Large intestine (tissue), 12 donors: Measurements from ENCODE around the gene PSMC1. TPM values are rescaled to one million over a fixed set of nuclear protein-coding genes. Genes with fewer than 3 reads are reported as not detected.
"Not testable (repeated sequence)": the region's sequence is repeated elsewhere in the genome, so short reads cannot be mapped to it uniquely, and the experiment has no call there.

ENCODE experiments used
- DNase-seq, 2 donors: peaks; one replicate each; pipeline versions ENCODE4 v3.0.0 to v3.0.0-alpha.2; 2013
- H3K27ac ChIP-seq: one replicate; pipeline ENCODE4 v1.5.1; 2013; ENCODE audit warnings: low read length
- H3K27me3 ChIP-seq: 2 replicates; pipeline ENCODE4 v1.6.1; 2013; ENCODE audit warnings: low read length; ENCODE audit not compliant: control insufficient read depth, insufficient read depth
- H3K36me3 ChIP-seq: 2 replicates; pipeline ENCODE4 v1.6.1; 2013; ENCODE audit warnings: low read length; ENCODE audit not compliant: control insufficient read depth, insufficient read depth
- H3K4me1 ChIP-seq: one replicate; pipeline ENCODE4 v1.6.1; 2013; ENCODE audit warnings: low read length; ENCODE audit not compliant: control insufficient read depth, insufficient read depth
- H3K4me3 ChIP-seq: one replicate; pipeline ENCODE4 v1.5.1; 2013; ENCODE audit warnings: low read length
- H3K9me3 ChIP-seq: one replicate; pipeline ENCODE4 v1.6.1; 2013; ENCODE audit warnings: mild to moderate bottlenecking, low read depth, low read length, moderate library complexity; ENCODE audit not compliant: control insufficient read depth
- WGBS: methylation state at CpG from one replicate; pipeline ENCODE4 v1.1.5; 2013; ENCODE audit warnings: low lambda C conversion rate; ENCODE audit not compliant: insufficient coverage; 5-methylcytosine and 5-hydroxymethylcytosine counted together
- long read RNA-seq, 11 donors: transcript quantifications; one replicate each; lab custom pipeline, GENCODE V29; 2026
- polyA plus RNA-seq: library from polyadenylated mRNA; unstranded; fragments of 120-200 nt; gene quantifications from one replicate; pipeline ENCODE4 v1.2.1, GENCODE V29; 2013

Gene PSMC1
- polyA plus RNA-seq = 135 TPM
- long read RNA-seq, donor 1, full-length matches to known transcripts = 23 of 37 reads
- long read RNA-seq, donor 1, partial matches to known transcripts = 14 of 37 reads
- long read RNA-seq, donor 1, other reads (novel, unspliced or antisense) = 0 of 37 reads
- long read RNA-seq, donor 2, full-length matches to known transcripts = 37 of 81 reads
- long read RNA-seq, donor 2, partial matches to known transcripts = 44 of 81 reads
- long read RNA-seq, donor 2, other reads (novel, unspliced or antisense) = 0 of 81 reads
- long read RNA-seq, donor 3 = 0 reads
- long read RNA-seq, donor 4, full-length matches to known transcripts = 2 of 2 reads
- long read RNA-seq, donor 4, partial matches to known transcripts = 0 of 2 reads
- long read RNA-seq, donor 4, other reads (novel, unspliced or antisense) = 0 of 2 reads
- long read RNA-seq, donor 5, full-length matches to known transcripts = 16 of 16 reads
- long read RNA-seq, donor 5, partial matches to known transcripts = 0 of 16 reads
- long read RNA-seq, donor 5, other reads (novel, unspliced or antisense) = 0 of 16 reads
- long read RNA-seq, donor 6, full-length matches to known transcripts = 25 of 61 reads
- long read RNA-seq, donor 6, partial matches to known transcripts = 36 of 61 reads
- long read RNA-seq, donor 6, other reads (novel, unspliced or antisense) = 0 of 61 reads
- long read RNA-seq, donor 7, full-length matches to known transcripts = 19 of 34 reads
- long read RNA-seq, donor 7, partial matches to known transcripts = 15 of 34 reads
- long read RNA-seq, donor 7, other reads (novel, unspliced or antisense) = 0 of 34 reads
- long read RNA-seq, donor 8, full-length matches to known transcripts = 25 of 76 reads
- long read RNA-seq, donor 8, partial matches to known transcripts = 51 of 76 reads
- long read RNA-seq, donor 8, other reads (novel, unspliced or antisense) = 0 of 76 reads
- long read RNA-seq, donor 9, full-length matches to known transcripts = 26 of 60 reads
- long read RNA-seq, donor 9, partial matches to known transcripts = 34 of 60 reads
- long read RNA-seq, donor 9, other reads (novel, unspliced or antisense) = 0 of 60 reads
- long read RNA-seq, donor 10, full-length matches to known transcripts = 28 of 53 reads
- long read RNA-seq, donor 10, partial matches to known transcripts = 25 of 53 reads
- long read RNA-seq, donor 10, other reads (novel, unspliced or antisense) = 0 of 53 reads
- long read RNA-seq, donor 11, full-length matches to known transcripts = 20 of 41 reads
- long read RNA-seq, donor 11, partial matches to known transcripts = 21 of 41 reads
- long read RNA-seq, donor 11, other reads (novel, unspliced or antisense) = 0 of 41 reads

DNA sequence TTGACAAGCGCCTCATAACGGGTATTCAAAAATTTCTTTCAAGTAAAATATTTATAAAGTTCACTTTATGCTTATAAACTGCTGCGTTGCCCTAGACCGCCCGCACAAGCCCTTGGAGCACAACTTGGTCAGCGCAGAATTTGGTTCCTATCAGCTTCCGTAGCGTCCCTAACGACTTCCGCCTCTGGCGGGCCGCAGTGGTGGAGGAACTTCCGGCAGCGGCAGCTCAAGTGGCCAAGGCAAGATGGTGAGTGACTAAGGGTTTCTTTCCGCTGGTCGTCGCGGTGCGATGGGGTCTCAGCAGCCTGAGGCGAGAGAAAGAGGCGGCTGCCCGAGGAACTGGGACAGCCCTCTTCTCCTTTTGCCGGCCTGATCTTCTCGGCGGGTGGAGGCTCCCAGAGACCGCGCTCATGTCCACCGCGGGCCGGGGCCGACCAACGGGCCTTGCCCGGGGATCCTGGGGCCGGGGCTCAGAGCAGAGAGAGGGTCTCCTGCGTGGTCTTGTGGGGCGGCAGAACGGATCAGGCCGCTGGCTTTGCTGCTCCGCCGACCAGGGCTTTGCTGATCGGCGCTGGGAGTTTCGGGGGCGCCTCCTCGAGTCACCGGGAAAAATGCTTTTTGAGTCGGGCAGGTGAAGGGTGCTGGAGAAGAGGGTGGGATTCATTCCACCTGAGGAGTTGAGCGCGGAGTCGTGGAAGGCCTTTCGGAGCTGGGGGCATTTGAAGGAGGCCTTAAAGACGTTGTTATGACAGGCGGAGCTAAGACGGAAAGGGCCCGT lies at the start of gene PSMC1:
Gene PSMC1, plus strand, starts transcription at position 200 of the 778 bp plus-strand sequence. Its CDS starts 45 bp downstream, at position 245.
- DNase-seq = peak; percentile 85 to 92
- Histone ChIP-seq H3K36me3 (peaks cover 12% of the 10 kb centered on the region), H3K27me3 (peaks cover 16% of the 10 kb centered on the region), H3K4me1 (peaks cover 5% of the 10 kb centered on the region), H3K27ac (peak within 1 kb of the TSS; percentile 19), H3K4me3 (peak within 1 kb of the TSS; percentile 96), H3K9me3 (no peaks in the 10 kb centered on the region)
- 0% methylated on average over 2 of the region's 55 CpGs for WGBS

DNA sequence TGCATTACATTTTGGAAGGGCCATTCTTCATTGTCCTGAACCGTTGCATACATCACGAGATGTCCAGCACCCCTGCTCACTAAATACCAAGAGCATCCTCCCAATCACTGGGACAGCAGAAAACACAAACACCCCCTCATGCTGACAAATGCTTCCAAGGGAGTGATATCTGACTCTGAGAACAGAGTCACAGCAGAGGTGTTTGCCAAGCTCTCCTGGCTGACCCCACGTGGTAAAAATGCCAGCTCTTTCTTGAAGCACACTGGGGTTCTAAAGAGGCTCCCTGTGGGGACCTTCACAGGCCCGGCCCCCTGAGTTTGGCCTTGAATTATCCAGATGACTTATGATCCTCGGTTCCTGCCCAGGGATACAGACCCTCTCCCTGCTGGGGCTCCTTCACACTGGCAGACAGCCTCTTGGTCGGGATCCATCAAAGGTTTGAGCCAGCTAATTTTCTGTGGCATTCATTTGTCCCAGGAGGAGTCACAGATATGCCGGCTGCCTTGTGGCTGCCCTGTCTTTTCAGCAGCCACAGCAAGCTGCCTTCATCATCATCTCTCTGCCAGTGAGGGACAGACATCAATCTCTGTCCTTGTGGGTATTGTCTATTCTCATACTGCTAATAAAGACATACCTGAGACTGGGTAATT lies 43.1 kb upstream of the PSMC1 start:
- DNase-seq = no peak
- H3K4me1 ChIP-seq = no peaks in the 10 kb centered on the region
- no peak overlapping the region for H3K4me3 ChIP-seq
- no peaks in the 10 kb centered on the region for H3K9me3 ChIP-seq
- no peak overlapping the region for H3K27ac ChIP-seq
- H3K27me3 ChIP-seq = no peaks in the 10 kb centered on the region
- H3K36me3 ChIP-seq = no peaks in the 10 kb centered on the region
- WGBS = no CpG with 5 or more reads among the region's 7 CpGs

DNA sequence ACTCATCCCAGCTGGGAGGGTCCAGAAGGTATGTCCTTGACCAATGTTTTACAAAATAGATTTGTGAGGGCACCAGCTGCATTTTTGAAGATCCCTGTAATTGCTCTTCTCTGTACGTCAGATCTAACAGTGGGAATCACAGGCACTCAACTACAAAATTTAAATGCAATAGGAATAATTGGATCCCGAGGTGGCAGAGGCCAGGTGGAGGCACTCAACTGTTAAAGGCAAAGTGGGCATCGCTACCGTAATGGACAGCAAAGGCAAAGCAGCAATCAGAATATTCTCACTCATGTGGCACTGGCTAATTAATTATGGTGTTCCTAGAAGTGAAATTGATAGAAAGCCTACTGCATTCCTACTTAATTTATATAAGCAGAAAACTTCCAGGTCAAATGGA lies 27.9 kb upstream of the PSMC1 start:
- DNase-seq = no peak
- Histone ChIP-seq H3K27me3 (no peaks in the 10 kb centered on the region), H3K27ac (no peak overlapping the region), H3K36me3 (no peaks in the 10 kb centered on the region), H3K4me3 (no peak overlapping the region), H3K4me1 (no peaks in the 10 kb centered on the region), H3K9me3 (no peaks in the 10 kb centered on the region)
- WGBS = 87% methylated on average over 3 of the region's 4 CpGs

DNA sequence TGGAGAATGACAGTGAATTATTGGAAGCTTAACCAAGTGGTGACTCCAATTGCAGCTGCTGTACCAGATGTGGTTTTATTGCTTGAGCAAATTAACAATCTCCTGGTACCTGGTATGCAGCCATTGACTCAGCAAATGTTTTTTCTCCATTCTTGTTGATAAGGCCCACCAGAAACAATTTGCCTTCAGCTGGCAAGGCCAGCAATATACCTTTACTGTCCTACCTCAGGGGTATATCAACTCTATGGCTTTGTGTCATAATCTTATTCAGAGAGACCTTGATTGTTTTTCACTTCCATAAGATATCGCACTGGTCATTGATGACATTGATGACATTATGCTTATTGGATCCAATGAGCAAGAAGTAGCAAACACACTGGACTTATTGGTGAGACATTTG lies 26.4 kb upstream of the PSMC1 start:
- H3K4me3 ChIP-seq, H3K9me3 ChIP-seq, H3K27ac ChIP-seq, DNase-seq, H3K36me3 ChIP-seq, H3K4me1 ChIP-seq, H3K27me3 ChIP-seq: not testable (repeated sequence)
- WGBS = 100% methylated on average over 1 of the region's 1 CpG

- H3K4me1 ChIP-seq = no peaks in the 10 kb centered on the region
- DNase-seq = peak; percentile 22 to 49
- peaks cover 8% of the 10 kb centered on the region for H3K9me3 ChIP-seq
- WGBS = no CpG with 5 or more reads among the region's 25 CpGs
- H3K36me3 ChIP-seq = no peaks in the 10 kb centered on the region
- H3K4me3 ChIP-seq = no peak overlapping the region
- H3K27me3 ChIP-seq = peaks cover 8% of the 10 kb centered on the region
- no peak overlapping the region for H3K27ac ChIP-seq
These were observed 21.0 kb upstream of the PSMC1 start for GRCh38 chr14:90235179-90235976.

DNA sequence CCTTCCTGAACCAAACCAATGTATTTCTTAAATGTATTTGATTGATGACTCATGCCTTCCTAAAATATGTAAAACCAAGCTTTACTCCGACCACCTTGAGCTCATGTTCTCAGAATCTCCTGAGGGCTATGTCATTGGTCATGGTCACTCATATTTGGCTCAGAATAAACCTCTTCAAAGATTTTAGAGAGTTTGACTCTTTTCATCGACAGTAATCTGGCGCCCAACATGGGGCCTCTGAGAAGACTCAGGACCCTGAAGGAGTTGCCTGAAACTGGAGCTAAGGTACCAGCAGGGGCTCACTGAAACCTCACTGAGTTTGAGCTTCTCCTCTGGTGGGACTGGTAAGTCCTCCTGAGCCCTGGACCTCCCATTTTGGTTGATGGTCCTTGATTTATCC lies 17.2 kb upstream of the PSMC1 start:
- Histone ChIP-seq H3K4me1 (no peaks in the 10 kb centered on the region), H3K27me3 (peaks cover 7% of the 10 kb centered on the region), H3K27ac (no peak overlapping the region), H3K4me3 (no peak overlapping the region), H3K36me3 (no peaks in the 10 kb centered on the region), H3K9me3 (peaks cover 8% of the 10 kb centered on the region)
- no CpG with 5 or more reads among the region's 3 CpGs for whole genome bisulfite sequencing
- DNase-seq = no peak

GRCh38 chr14:90242444-90242843 lies 13.9 kb upstream of the PSMC1 start:
- no peaks in the 10 kb centered on the region for H3K27me3 ChIP-seq
- H3K4me3 ChIP-seq = no peak overlapping the region
- H3K4me1 ChIP-seq = no peaks in the 10 kb centered on the region
- no peaks in the 10 kb centered on the region for H3K36me3 ChIP-seq
- peaks cover 7% of the 10 kb centered on the region for H3K9me3 ChIP-seq
- H3K27ac ChIP-seq = no peak overlapping the region
- DNase-seq = no peak

- H3K27me3 ChIP-seq = peaks cover under 1% of the 10 kb centered on the region
- no peak overlapping the region for H3K4me3 ChIP-seq
- H3K27ac ChIP-seq = no peak overlapping the region
- 67% methylated on average over 1 of the region's 4 CpGs for WGBS
- no peaks in the 10 kb centered on the region for H3K36me3 ChIP-seq
- DNase-seq = no peak
- H3K4me1 ChIP-seq = no peaks in the 10 kb centered on the region
- no peaks in the 10 kb centered on the region for H3K9me3 ChIP-seq
These were observed 9.4 kb upstream of the PSMC1 start for GRCh38 chr14:90246936-90247335.

DNA sequence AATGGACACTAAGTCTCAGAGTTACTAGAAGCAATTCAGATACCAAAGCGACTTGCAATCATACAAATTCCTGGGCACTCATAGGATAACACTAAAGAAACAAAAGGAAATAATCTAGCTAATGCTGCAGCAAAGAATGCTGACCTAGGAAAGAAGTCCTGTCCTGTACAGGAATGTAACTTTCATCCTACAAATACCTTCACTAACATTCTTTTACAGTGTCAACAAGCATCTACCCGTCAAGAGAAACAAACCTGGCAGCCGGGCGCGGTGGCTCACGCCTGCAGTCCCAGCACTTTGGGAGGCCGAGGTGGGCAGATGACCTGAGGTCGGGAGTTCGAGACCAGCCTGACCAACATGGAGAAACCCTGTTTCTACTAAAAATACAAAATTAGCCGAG lies 8.9 kb upstream of the PSMC1 start:
- not testable (repeated sequence) for DNase-seq, H3K36me3 ChIP-seq, H3K27ac ChIP-seq, H3K4me1 ChIP-seq, H3K9me3 ChIP-seq, H3K27me3 ChIP-seq, H3K4me3 ChIP-seq
- no CpG with 5 or more reads among the region's 10 CpGs for WGBS
